HG02610 (cell line): Measurements from ENCODE around the gene MUC4.
"Not testable (repeated sequence)": the region's sequence is repeated elsewhere in the genome, so short reads cannot be mapped to it uniquely, and the experiment has no call there.

Experiments used
- ATAC-seq: cut with Tn5 transposase; IDR thresholded peaks from one replicate; pipeline ENCODE4 v1.9.1; 2021; ENCODE audit warnings: mild to moderate bottlenecking, moderate library complexity; ENCODE audit not compliant: unreplicated experiment

MUC4 gene

GRCh38 chr3:195763076-195763830 is 48.5 kb downstream of the MUC4 start:
- no peak for ATAC-seq

DNA sequence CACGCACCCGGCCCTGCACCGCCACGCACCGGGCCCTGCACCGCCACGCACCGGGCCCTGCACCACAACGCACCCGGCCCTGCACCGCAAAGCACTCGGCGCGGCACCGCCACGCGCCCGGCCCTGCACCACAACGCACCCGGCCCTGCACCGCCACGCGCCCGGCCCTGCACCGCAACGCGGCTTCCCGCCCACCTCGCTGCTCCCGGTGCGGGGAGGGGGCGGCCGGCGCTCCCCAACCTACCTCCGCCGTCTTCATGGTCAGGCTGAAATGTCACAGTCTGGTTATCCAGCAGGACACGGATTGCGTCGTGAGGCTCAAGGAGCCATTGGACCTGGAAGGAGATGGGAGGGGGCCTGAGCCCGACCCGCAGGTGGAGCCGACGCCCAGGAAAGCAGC is 49.1 kb downstream of the MUC4 start:
- no peak for ATAC-seq

- ATAC-seq: no peak
Measured at GRCh38 chr3:195762249-195762585, 49.5 kb downstream of the MUC4 start.

- ATAC-seq: no peak
Measured at GRCh38 chr3:195761567-195762248, 50.0 kb downstream of the MUC4 start.

- ATAC-seq: no peak
Measured at GRCh38 chr3:195761123-195761566, 50.6 kb downstream of the MUC4 start.

DNA sequence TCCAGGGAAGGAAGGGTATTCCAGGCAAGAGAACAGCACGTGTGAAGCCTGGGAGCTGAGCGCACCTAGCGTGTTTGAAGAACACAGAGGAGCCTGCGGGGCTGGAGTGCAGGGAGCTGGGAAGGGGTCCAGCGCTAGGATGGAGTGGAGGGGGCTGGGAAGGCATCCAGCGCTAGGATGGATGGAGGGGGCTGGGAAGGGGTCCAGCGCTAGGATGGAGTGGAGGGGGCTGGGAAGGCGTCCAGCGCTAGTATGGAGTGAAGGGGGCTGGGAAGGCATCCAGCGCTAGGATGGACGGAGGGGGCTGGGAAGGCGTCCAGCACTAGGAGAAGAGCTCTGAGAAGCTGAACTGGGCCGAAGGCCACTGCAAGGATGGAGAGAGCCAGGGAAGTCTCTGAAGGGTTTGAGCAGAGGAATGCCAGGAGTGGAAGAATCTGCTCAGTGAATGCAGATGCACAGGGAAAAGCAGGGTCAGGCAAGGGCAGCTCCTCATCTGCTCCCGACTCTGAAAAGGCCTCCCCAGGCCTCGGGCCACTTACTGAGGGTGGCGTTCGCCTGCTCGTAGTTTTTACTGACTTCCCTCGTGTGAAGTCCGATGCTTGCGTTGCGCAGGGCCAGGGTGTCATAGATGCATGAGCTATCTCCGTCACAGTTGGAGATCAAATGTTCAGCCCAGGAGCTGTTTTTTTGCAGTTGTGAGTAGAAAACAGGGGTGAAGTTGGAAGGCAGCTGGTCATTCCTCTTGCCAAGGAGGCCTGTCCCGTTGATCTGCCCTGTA is 51.2 kb downstream of the MUC4 start:
- no peak for ATAC-seq

GRCh38 chr3:195758721-195759353 is 52.9 kb downstream of the MUC4 start:
- ATAC-seq: no peak

- ATAC-seq: no peak
Measured at GRCh38 chr3:195757827-195758226, 53.9 kb downstream of the MUC4 start.

DNA sequence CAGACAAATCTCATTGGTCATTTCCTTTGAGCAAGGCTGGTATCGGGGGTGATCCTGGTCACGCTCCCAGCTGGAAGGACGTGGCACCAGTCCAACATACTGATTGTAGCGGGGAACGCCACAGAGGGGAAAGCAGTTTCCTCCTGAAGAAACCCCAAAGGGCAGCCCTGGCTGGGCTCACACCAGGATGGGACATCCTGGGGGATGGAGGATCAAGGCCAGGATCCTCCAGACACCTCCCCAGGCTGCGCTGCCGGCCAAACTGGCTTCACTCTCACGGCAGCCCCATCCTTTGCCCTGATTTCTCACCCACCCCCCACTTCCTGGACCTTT is 54.3 kb downstream of the MUC4 start:
- ATAC-seq: no peak

DNA sequence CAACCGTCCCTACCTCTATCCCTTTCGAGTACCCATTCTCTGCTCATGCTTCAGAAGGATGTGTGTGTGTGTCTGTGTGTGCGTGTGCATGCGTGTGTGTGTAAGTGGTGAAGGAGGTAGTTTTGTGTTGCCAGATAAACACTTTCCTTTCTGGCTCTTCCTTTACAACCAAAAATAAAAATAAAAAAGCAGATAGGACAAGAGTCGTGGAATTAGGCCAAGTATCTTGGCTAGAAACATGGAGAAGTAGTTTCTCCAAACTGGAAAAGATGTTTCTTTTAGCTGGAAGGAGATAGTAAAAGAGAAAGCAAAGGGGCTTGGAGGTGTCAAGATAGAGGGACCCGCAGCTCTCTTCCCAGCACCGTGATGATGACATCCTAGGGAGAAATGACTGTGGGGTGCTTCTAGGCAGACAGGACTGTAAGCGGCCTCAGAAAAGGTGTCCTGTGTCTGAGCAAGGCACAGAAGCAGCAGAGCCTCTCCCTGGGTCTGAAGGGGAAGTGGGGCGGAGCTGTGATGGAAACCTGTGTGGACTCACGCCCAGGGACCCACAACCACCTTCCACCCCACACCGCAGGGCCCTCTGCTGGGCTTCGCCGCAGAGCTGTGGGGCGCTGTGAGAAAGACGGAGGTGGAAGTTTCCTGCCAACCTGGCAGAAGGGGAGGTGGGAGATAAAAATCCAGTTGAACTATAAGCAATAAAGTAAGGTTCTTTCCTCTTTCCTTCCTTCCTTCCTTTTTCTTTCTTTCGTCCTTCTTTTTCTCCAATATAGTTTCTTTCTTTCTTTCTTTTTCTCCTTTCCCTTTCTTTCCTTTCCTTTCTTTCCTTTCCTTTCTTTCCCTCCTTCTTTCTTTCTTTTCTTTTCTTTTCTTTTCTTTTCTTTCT is 55.7 kb downstream of the MUC4 start:
- ATAC-seq: no peak

GRCh38 chr3:195755391-195755790 is 56.3 kb downstream of the MUC4 start:
- ATAC-seq: no peak

DNA sequence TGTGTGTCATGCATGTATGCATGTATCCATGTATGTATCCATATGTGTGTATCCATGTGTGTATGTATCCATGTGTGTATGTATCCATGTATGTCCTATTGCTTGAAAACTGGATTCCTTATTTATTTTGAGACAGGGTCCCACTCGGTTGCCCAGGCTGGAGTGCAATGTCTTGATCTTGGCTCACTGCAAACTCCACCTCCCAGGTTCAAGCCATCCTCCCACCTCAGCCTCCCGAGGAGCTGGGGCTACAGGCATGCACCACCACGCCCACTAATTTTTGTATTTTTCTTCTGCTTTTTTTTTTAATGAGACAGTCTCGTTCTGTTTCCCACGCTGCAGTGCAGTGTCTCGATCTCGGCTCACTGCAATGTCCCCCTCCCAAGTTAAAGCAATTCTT is 56.8 kb downstream of the MUC4 start:
- no peak for ATAC-seq

DNA sequence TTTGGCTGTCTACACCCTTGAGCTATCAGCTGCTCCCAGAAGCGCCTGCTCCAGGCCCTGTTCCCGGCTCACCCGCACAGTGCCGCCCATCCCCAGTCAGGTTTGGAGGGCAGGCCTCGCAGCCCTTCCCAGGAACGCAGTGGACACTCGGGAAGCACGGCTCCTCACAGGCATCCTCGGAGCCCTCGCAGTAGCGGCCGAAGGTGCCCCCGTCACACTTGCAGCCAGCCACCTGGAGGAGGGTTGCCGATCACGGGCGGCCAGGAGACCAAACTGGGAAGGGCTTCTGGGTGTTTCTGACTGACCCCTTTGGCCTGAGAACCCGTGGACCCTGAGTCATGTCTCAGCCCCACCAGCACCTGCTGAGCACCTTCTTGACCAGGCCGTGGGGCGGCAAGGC is 57.6 kb downstream of the MUC4 start:
- ATAC-seq: no peak

DNA sequence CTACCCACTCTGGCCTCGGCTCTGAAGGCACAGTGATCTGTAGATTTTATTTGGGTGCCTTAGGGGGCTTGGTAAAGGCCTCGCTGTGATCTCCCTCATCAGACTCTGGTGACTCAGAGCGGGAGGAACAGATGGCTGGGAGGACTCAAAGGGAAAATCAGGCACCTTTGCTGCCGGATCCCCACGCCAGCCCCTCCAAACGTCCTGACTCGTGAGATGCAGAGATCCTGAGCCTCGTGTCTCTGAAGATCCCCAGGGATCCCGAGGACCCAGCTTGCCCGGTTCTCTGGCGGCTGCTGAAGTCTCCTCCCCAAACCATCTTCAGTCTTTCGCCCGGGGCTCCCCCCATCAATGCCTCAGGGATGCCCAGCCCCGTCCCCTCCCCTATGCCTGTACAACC is 58.1 kb downstream of the MUC4 start:
- ATAC-seq: no peak

DNA sequence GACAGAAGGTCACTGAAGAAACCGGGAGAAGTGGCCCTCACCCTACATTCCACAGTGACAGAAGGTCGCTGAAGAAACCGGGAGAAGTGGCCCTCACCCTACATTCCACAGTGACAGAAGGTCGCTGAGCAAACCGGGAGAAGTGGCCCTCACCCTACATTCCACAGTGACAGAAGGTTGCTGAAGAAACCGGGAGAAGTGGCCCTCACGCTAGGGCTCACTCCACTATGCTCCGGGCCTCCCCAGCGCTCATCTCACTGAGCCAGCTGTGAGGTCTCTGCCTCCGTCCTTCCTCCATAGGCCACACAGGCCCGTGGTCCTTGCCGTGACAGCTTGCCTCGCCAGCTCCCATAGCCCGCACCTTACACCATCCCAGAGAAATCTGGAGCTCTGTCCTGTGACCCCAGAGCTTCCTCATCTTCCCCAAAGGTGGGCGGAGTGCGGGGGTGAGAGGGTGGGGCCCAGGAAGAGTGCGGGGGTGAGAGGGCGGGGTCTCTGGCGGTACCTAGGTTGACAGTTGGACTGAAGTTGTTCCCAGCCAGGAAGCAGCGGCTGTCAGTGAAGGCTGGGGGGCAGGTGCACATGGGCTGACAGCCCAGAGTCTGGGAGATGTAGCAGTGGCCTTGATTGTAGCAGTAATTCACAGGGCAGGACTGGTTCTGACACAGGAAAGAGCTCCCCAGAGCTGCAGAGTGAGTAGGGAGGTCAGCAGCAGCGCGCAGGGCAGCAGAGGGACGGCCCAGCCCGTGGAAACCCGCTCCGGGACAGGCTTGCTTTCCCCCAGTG is 59.0 kb downstream of the MUC4 start:
- ATAC-seq: no peak

DNA sequence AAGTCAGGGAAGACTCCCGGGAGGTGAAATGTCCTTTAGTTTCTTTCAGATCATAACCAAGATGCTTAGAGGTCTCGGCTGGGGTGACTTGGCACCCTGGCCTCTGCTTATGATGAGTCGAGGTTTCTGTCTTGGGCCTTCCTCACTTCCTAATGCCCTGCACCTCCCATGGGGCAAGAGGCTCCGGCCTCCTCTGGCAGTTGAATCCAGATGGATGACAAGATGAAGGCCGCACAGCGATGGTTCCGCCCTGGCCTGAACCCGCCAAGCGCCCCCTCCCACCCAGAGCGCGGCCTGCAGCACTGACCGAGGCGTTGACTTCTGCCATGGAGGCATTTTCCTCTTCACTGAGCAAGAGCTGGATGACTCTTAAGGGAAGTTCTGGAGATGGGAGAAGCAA is 59.7 kb downstream of the MUC4 start:
- no peak for ATAC-seq

DNA sequence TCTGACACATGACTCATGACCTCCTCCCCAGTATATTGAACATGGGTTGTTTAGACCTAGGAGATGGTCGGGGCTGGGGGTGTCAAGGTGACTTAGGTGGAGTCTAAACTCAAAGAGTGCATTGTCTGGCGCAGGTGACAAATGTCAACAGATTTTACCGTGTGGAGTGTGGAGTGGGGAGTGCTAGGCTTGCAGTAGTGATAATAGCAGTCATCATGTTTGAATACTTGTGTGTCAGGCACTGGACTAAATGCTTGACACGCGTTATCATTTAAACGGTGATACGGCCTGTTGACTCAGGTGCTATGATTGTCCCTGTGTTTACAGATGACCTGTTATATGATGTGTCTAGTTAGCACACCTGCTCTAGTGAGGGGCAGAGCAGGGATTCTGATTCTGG is 60.2 kb downstream of the MUC4 start:
- ATAC-seq: no peak

DNA sequence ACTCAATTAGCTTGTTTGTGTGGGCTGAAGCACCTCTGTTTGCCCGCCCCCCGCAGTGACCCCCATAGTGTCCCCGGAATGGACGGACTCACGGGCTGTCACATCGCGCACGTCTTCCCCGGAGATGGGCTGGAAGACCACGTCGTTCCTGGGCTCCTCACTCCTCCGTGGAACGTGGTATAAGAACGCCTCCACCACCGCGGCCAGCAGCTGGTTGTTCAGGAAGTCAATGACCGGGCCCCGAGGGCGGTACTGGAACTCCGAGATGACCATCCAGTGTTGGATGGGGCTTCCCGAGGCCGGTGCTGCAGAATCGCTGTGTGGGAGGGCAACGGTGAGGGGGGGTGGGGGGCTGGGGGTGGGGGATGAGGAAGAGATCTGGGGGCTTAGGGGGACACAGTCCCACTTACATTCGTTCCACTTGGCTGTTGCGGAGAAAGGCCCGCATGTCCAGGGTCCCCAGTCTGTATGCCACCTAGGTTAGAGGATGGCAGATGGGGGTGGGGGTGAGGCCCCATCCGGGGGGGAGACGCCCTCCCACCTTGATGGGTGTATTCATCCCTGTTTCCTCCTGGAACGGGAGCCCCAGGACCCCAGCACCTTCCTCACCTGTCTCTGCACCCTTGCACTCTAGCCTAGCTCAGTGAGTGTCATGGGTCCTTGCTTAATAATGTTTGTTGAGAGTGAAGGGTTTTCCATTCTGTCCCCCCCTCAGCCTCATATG is 60.8 kb downstream of the MUC4 start:
- no peak for ATAC-seq

DNA sequence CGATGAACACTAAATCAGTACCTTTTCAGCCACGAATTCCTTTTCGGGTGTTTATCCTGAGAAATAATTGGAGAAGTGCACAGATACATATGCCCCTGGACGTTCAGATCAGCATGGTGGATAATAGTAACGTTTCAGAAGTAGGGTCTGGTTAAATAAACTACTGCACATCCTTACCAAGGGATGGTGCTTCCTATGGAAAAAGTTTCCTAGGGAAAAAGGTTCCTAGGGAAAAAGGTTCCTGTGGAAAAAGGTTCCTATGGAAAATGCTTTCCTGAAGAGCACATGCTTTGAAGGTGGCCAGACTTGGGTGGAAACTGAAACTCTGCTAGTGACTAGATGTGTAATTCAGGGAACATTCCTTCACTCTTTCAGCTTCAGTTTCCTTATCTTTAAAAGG is 62.6 kb downstream of the MUC4 start:
- ATAC-seq: not testable (repeated sequence)
